ENCODE results near the gene COPS7A.

Gene COPS7A, protein sequence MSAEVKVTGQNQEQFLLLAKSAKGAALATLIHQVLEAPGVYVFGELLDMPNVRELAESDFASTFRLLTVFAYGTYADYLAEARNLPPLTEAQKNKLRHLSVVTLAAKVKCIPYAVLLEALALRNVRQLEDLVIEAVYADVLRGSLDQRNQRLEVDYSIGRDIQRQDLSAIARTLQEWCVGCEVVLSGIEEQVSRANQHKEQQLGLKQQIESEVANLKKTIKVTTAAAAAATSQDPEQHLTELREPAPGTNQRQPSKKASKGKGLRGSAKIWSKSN

DNA sequence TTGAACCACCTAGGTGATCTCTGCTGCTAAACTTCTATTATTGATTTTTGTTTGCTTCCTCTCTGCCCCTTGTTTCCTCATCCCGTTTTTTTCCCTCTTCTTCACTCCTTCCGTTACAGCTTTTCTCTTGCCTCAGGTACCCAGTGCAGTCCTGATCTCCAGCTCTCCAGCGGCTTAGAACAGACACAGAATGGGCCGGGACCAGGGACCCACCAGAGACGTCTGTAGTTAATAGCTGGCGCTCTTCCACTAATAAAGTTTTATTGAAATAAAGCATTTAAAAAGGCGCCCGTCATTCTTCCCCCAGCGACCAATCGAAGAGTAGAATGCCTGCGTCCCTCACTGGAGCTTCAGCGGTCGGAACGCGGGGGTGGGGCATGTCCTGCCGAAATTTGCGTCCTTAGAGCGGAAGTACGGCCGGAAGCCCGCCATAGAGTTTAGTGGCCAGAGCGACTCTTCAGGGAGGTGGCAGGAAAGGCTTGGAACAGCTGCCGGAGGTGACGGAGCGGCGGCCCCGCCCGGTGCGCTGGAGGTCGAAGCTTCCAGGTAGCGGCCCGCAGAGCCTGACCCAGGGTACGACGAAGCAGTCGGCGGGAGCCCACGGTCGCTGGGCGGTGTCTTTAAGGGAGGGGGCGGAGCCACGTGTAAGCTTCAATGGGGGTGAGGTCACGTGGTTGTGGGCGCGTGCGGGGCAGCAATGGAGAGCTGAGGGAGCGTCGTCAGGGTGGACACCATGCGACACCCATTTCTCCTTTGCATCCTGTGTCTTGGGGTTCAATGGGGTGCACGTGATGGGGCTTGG, at the start of gene COPS7A:
COPS7A (plus strand) TSS at position 440 of the 802 bp plus-strand sequence. CDS start 611 bp downstream, outside the sequence.
- DNase-seq = peak; percentile 91

DNA sequence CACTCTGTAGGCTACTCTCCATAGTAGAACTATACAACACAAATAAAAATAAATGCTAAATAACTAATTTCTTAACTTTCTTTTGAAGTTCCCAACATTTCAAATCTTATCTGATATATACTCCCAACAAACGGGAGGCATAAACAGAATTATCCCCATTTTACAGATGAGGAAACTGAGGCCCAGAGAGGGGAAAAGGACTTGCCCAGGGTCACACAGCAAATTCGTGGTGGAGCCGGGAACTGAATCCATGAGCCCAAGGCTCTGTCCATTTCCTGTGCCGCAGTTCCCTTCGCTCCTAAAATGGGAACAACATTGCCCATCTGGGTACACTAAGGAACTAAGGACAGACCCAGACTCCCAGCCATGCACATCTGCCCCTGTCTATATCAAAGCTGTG, 46.9 kb upstream of the COPS7A start:
- DNase-seq = no peak

- no peak for DNase-seq
Measured at GRCh38 chr12:6684609-6685008, 39.2 kb upstream of the COPS7A start.

DNA sequence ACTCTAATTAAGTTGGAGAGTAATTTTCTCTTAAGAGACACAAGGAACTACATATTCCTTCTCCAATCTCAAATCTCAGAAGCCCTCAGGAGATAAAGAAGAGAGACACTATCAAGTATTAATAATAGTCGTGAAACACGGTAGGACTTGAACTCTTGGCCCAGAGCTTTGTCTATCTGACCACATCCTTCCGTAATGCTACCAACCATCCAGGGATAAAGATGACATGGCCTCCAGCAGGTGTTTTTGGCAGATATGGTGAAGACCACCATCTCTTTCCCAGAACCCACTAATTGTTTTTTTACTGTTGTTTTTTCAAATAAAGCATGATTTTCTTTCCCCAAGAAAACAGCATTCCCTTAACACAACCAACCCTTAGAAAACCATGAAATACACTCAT, 38.0 kb upstream of the COPS7A start:
- DNase-seq = no peak

DNA sequence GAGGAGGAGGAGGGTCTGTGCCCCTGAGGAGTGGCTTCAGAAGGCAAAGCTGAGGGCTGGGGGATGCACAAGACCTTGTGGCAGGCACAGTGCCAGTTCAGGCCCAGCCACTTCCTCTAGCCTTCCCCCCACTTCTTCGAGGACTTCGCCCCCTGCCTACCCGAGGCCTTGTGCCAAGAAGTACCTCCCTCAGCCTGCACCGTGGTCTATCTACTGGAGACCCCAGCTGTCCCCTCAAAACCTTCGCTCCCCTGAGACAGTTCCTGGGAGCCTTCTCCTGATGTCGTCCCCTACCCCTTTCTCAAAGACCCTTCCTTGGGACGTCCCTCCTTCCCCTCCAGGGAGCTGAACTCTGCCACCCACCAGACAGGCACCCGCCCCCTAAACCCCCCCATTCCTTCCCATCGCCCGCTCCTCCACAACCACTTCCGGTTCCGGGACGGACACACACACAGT, 35.3 kb upstream of the COPS7A start:
- DNase-seq = no peak

DNA sequence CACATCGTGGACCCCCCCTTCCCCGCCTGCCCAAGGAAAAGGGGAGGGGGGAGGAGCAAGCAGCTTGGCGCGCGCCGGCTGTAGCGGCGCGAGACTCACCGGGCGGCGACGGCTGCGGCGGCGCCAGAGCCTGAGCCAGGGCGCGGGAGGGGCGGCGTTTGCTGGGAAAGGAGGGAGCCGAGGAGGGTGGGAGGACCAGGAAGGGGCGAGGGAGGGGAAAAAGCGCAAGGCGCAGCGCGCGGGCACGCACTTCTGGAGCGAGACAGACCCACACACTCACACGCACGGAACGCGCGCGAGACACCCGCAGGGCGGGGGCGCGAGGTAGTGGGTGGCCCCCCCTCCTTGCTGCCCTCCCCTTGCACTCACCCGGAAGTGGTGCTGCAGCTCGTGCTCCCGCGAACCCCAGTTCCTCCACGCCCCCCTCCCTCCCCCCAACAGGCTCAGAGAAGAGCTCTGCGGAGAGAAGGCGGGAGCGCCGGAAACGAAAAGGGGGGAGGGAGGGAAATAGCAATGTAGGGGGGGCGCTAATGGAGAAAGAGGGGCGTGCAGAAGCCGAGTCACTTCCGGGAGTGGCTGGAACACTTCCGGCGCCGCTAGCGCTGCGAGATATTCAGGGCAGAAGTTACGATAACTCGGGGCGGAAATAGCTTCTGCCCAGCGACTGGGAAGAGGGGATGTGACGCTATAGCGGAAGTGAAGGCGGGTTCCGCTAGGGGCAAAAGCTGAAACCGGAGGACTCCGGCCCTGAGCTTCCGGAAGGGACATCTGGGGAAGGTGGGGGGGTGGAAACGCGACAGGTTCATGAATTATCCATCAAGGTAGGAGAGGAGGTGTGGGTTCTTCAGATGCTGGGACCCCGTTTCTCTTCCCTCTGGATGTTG, 34.6 kb upstream of the COPS7A start, which contains the start of gene ZNF384:
ZNF384 (minus strand) TSS at position 377 of the 884 bp plus-strand sequence. CDS start 9,855 bp downstream, outside the sequence.
- DNase-seq = peak; percentile 91

- DNase-seq = no peak
Measured at GRCh38 chr12:6691473-6691872, 32.4 kb upstream of the COPS7A start.

- DNase-seq = no peak
Measured at GRCh38 chr12:6692888-6693287, 31.0 kb upstream of the COPS7A start.

DNA sequence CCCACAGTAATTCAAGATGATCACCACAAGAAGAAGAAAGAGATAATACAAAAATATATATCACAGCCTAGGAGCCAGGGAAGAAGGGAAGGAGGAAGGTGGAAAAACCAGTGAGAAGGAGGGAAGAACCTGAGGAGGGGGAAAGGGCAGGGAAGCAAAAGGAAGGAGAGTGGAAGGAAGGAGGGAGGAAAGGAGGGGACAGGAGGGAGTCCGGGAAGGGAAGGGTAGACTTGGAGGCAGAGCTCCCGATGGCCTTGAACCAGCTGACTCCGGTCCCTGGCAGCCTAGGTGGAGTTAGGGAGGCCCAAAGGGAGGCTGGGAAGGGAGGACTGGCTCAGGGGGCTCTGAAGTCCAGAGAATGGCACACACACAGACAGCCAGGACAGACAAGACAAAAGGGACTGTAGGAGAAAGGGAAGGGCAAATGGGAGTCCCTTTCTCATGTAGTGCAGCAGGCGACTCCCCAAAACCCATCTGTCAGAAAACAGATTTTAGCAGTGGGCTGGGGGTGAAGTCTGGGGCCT, 30.0 kb upstream of the COPS7A start:
- no peak for DNase-seq

GRCh38 chr12:6694701-6695100, 29.1 kb upstream of the COPS7A start:
- no peak for DNase-seq

DNA sequence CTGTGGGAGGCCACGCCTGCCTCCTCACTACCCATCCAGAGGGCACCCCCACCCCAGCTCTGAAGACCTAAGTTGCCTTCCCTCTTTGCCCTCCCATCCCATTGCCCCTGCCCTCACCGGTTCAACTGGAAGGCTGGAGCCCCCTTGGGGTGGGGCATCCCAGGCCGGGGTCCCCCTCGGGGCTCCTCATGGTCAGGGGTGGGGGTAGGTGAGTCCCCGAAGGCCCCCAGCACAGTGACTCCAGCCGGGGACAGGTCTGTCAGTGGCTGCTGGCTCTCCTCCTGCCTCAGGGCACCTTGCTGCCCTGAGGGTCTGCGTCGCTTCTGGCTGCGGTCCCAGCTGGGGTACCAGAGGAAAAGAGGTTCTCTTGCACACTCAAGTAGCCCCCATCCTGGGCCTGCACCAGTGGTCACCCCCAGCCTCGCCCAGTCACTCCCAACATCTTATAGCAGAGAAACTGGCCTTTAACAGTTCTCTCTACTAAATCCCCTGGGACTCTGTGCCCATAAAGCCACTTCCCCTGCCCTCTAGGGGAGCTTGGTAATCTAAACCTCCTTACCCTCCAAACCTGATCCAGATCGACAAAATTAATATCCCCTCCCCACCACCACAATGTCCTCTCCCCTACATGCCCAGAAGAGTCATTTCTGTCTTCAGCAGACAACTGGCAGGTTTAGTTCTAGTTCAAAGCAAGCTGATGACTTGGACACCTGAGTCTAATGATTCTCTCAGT, 28.4 kb upstream of the COPS7A start:
- DNase-seq = no peak

- no peak for DNase-seq
Measured at GRCh38 chr12:6696690-6697583, 26.9 kb upstream of the COPS7A start.

- DNase-seq = no peak
Measured at GRCh38 chr12:6697584-6698351, 26.1 kb upstream of the COPS7A start.

DNA sequence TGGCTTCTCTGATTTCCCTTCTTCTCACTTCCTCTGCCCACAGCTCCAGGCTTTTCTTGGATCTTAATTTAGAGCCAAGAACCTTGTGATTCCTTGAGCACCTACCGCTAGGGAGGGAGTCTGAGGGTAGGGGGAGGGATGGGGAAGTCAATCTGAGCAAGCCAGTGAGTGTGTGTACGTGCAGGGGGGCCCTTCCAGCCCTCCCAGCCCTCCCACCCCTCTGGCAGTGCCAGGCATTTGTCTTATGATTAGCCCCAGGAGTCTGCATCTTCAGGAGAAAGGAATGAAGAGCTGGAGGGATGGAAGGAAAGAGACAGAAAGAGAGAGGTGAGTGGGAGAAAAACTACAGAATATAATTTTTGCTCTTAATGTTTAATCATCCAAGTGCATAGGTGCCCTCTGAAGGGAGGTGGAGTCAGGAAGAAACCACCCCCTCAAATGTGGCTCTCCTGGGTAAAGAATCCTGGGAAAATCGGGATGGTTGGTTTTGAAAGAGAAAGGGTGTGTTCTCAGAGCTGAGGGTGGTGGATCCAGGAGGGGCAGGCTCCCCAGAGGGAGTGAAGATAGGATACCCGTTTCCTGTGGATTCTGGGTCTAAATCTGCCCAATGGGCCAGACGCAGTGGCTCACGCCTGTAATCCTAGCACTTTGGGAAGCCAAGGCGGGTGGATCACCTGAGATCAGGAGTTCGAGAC, 25.3 kb upstream of the COPS7A start:
- no peak for DNase-seq

- no peak for DNase-seq
Measured at GRCh38 chr12:6699259-6699988, 24.4 kb upstream of the COPS7A start.

GRCh38 chr12:6699989-6700645, 23.7 kb upstream of the COPS7A start:
- DNase-seq = peak; percentile 46

DNA sequence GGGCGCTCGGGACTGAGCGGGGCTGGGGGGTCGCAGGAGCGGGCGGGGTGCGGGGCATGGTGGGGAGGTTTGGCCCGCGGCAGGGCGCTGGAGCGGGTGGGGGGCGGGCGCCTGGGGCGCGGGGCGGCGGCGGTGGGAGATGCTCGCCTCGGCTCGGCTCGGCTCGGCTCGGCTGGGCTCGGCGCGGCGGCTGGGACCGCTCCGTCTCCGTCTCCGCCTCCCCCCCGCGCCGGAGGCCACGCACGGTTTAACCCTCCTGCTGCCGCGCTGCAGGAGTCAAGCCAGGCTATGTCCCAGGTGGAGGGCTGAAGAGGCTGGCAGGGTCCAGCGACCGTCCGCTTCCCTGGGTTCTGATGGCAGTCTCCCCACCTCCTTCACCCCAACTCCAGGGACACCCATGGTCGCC, 23.2 kb upstream of the COPS7A start, which contains the start of gene PIANP:
PIANP (minus strand) TSS at position 170 of the 406 bp plus-strand sequence. CDS start 2,754 bp downstream, outside the sequence.
- peak; percentile 65 for DNase-seq
